H9 (cell line): ENCODE data around the gene CLCN2. TPM values are rescaled to one million over a fixed set of nuclear protein-coding genes. Genes with fewer than 3 reads are reported as not detected.
A peak's percentile ranks its signal among the peaks of the same experiment; 100 is the strongest.

Experiments used
- DNase-seq: peaks from one replicate; pipeline ENCODE4 v3.0.0-alpha.2; 2017
- H2AFZ ChIP-seq: one replicate; pipeline ENCODE4 v1.6.1; 2013; ENCODE audit warnings: mild to moderate bottlenecking, low read length, control low read depth, moderate library complexity
- H2AK5ac ChIP-seq: 2 replicates; pipeline ENCODE4 v1.6.1; 2013; ENCODE audit warnings: low read length, control low read depth, mixed read lengths; ENCODE audit not compliant: insufficient read length
- H2BK120ac ChIP-seq: one replicate; pipeline ENCODE4 v1.6.1; 2013; ENCODE audit warnings: low read depth, mild to moderate bottlenecking, low read length, control low read depth, inconsistent platforms; ENCODE audit not compliant: poor library complexity, severe bottlenecking
- H2BK12ac ChIP-seq: 2 replicates; pipeline ENCODE4 v1.6.1; 2013; ENCODE audit warnings: low read length, control low read depth, mixed read lengths, low read depth; ENCODE audit not compliant: insufficient read length
- H2BK15ac ChIP-seq: 2 replicates; pipeline ENCODE4 v1.6.1; 2013; ENCODE audit warnings: low read depth, low read length, control low read depth
- H2BK20ac ChIP-seq: one replicate; pipeline ENCODE4 v1.6.1; 2013; ENCODE audit warnings: low read depth, mild to moderate bottlenecking, low read length, control low read depth, inconsistent platforms; ENCODE audit not compliant: poor library complexity, severe bottlenecking
- H2BK5ac ChIP-seq: 2 replicates; pipeline ENCODE4 v1.6.1; 2013; ENCODE audit warnings: low read length, control low read depth, mixed read lengths; ENCODE audit not compliant: insufficient read length
- H3K14ac ChIP-seq: 2 replicates; pipeline ENCODE4 v1.6.1; 2013; ENCODE audit warnings: low read length, control low read depth; ENCODE audit not compliant: insufficient read depth
- H3K18ac ChIP-seq: 2 replicates; pipeline ENCODE4 v1.6.1; 2013; ENCODE audit warnings: low read depth, mild to moderate bottlenecking, mixed read lengths, low read length, control low read depth; ENCODE audit not compliant: insufficient read length
- H3K23ac ChIP-seq: 2 replicates; pipeline ENCODE4 v1.6.1; 2013; ENCODE audit warnings: low read length, control low read depth, mixed read lengths, low read depth; ENCODE audit not compliant: insufficient read length
- H3K23me2 ChIP-seq: 2 replicates; pipeline ENCODE4 v1.6.1; 2013; ENCODE audit warnings: low read depth, mild to moderate bottlenecking, mixed read lengths, low read length, control low read depth; ENCODE audit not compliant: insufficient read length, poor library complexity, severe bottlenecking
- H3K27ac ChIP-seq: 2 replicates; pipeline ENCODE4 v1.5.1; 2013; ENCODE audit warnings: low read length, control low read depth, mixed read lengths, low read depth; ENCODE audit not compliant: insufficient read length
- H3K27me3 ChIP-seq: 2 replicates; pipeline ENCODE4 v1.6.1; 2013; ENCODE audit warnings: low read length, control low read depth, inconsistent platforms; ENCODE audit not compliant: insufficient read depth
- H3K4ac ChIP-seq: 2 replicates; pipeline ENCODE4 v1.6.1; 2013; ENCODE audit warnings: low read depth, mild to moderate bottlenecking, control low read depth, inconsistent platforms, low read length, moderate library complexity
- H3K4me1 ChIP-seq: 2 replicates; pipeline ENCODE4 v1.6.1; 2013; ENCODE audit warnings: low read length, control low read depth, inconsistent platforms; ENCODE audit not compliant: insufficient read depth
- H3K4me2 ChIP-seq: 2 replicates; pipeline ENCODE4 v1.6.1; 2013; ENCODE audit warnings: low read length, control low read depth, mixed read lengths; ENCODE audit not compliant: insufficient read length, insufficient read depth
- H3K56ac ChIP-seq: 2 replicates; pipeline ENCODE4 v1.6.1; 2013; ENCODE audit warnings: low read depth, mild to moderate bottlenecking, mixed read lengths, low read length, control low read depth; ENCODE audit not compliant: insufficient read length
- H3K79me1 ChIP-seq: 2 replicates; pipeline ENCODE4 v1.6.1; 2013; ENCODE audit warnings: low read depth, mild to moderate bottlenecking, moderate library complexity, low read length, control low read depth, inconsistent platforms; ENCODE audit not compliant: insufficient read depth, poor library complexity, severe bottlenecking
- H3K79me2 ChIP-seq: 2 replicates; pipeline ENCODE4 v1.6.1; 2013; ENCODE audit warnings: low read length, control low read depth, inconsistent platforms; ENCODE audit not compliant: insufficient read depth
- H3K9ac ChIP-seq: 2 replicates; pipeline ENCODE4 v1.6.1; 2013; ENCODE audit warnings: low read length, control low read depth, mixed read lengths; ENCODE audit not compliant: insufficient read length; ENCODE audit errors: extremely low read depth
- H3K9me3 ChIP-seq: one replicate; pipeline ENCODE4 v1.6.1; 2013; ENCODE audit warnings: low read depth, low read length, inconsistent platforms; ENCODE audit not compliant: control insufficient read depth
- H3T11ph ChIP-seq: one replicate; pipeline ENCODE4 v1.6.1; 2013; ENCODE audit warnings: mild to moderate bottlenecking, low read length, control low read depth, inconsistent platforms
- H4K20me1 ChIP-seq: one replicate; pipeline ENCODE4 v1.6.1; 2013; ENCODE audit not compliant: control insufficient read depth, insufficient read length, insufficient read depth
- H4K5ac ChIP-seq: 2 replicates; pipeline ENCODE4 v1.6.1; 2013; ENCODE audit warnings: low read depth, mild to moderate bottlenecking, mixed read lengths, low read length, control low read depth; ENCODE audit not compliant: insufficient read length
- H4K8ac ChIP-seq: replicated peaks from 2 replicates; pipeline ENCODE4 v1.6.1; 2013; ENCODE audit warnings: low read length, control low read depth, mixed read lengths, low read depth; ENCODE audit not compliant: insufficient read length
- H4K91ac ChIP-seq: 2 replicates; pipeline ENCODE4 v1.6.1; 2013; ENCODE audit warnings: low read depth, mild to moderate bottlenecking, moderate library complexity, mixed read lengths, low read length, control low read depth; ENCODE audit not compliant: insufficient read length
- H3K27ac Mint-ChIP-seq, 3 experiments: 2 replicates in 2 of 3; 3 replicates in 1 of 3; pipeline ENCODE4 v1.8.0; 2020 to 2021; ENCODE audit warnings: mixed read lengths in 3 of 3, mild to moderate bottlenecking in 1 of 3, moderate library complexity in 1 of 3
- H3K27me3 Mint-ChIP-seq: 2 replicates; pipeline ENCODE4 v1.8.0; 2021; ENCODE audit warnings: low read depth, mild to moderate bottlenecking, moderate library complexity, mixed read lengths
- H3K36me3 Mint-ChIP-seq, 3 experiments: 2 replicates in 2 of 3; 3 replicates in 1 of 3; pipeline ENCODE4 v1.8.0; 2020 to 2021; ENCODE audit warnings: low read depth in 3 of 3, mixed read lengths in 3 of 3; ENCODE audit not compliant: insufficient read depth in 1 of 3
- H3K4me1 Mint-ChIP-seq, 2 experiments: 2 replicates each; pipeline ENCODE4 v1.8.0; 2020; ENCODE audit warnings: mixed read lengths in 2 of 2
- H3K4me3 Mint-ChIP-seq, 2 experiments: 2 replicates in 1 of 2; 3 replicates in 1 of 2; pipeline ENCODE4 v1.8.0; 2020 to 2021; ENCODE audit warnings: mild to moderate bottlenecking in 2 of 2, mixed read lengths in 2 of 2, moderate library complexity in 1 of 2
- H3K9me3 Mint-ChIP-seq, 2 experiments: 2 replicates in 1 of 2; 3 replicates in 1 of 2; pipeline ENCODE4 v1.8.0; 2020; ENCODE audit warnings: mild to moderate bottlenecking in 2 of 2, mixed read lengths in 2 of 2, moderate library complexity in 1 of 2
- CTCF ChIP-seq: fragments of 200-600 bp; sonication (generic); conservative IDR thresholded peaks from 3 replicates; pipeline ENCODE4 v1.8.0; 2021; ENCODE audit warnings: antibody characterized with exemption, mild to moderate bottlenecking
- WGBS: extraction: QIAGEN DNeasy Blood & Tissue Kit; methylation state at CpG from one replicate; pipeline ENCODE4 v1.1.7; 2013; ENCODE audit warnings: missing lambda C conversion rate, low lambda C conversion rate, mixed read lengths; ENCODE audit not compliant: insufficient read length; ENCODE audit errors: extremely low coverage; 5-methylcytosine and 5-hydroxymethylcytosine counted together
- total RNA-seq: library from RNA; stranded (reverse); gene quantifications from 2 replicates; pipeline ENCODE4 v1.2.1, GENCODE V29; 2021

Gene CLCN2
- total RNA-seq, 1 experiment from 2014 or later = 17.2 TPM

- no peaks in the 10 kb centered on the region; the same call in none of the 2 replicates for H3K27me3 Mint-ChIP-seq
- no peak overlapping the region for H3K27ac ChIP-seq
- no peaks in the 10 kb centered on the region for H3K79me2 ChIP-seq
- no peak overlapping the region for H2BK120ac ChIP-seq
- no peak overlapping the region for H3K9ac ChIP-seq
- DNase-seq = no peak
- peak overlapping the region in 2 of 3 experiments; percentile 45 to 73; a peak in 5 of 7 replicates for H3K27ac Mint-ChIP-seq
- H3K4me3 Mint-ChIP-seq = peak overlapping the region in 1 of 2 experiments; percentile 12; a peak in 2 of 5 replicates
- no peak overlapping the region for H2BK20ac ChIP-seq
- no peak overlapping the region for H3K14ac ChIP-seq
- no peaks in the 10 kb centered on the region for H4K20me1 ChIP-seq
- no peak for TF ChIP-seq CTCF
- H4K5ac ChIP-seq = no peak overlapping the region
- no peak overlapping the region for H4K91ac ChIP-seq
- H3K4me1 ChIP-seq = no peaks in the 10 kb centered on the region
- no peak overlapping the region for H3K4ac ChIP-seq
- no CpG with 5 or more reads among the region's 10 CpGs for WGBS
- no peak overlapping the region for H2BK5ac ChIP-seq
- H4K8ac ChIP-seq = no peak overlapping the region
- H3K36me3 Mint-ChIP-seq = peaks cover 58 to 76% (median 67%) of the 10 kb centered on the region in 3 experiments; a peak in 6 of 7 replicates
- no peaks in the 10 kb centered on the region for H3K27me3 ChIP-seq
- no peak overlapping the region for H3K23ac ChIP-seq
- H3K23me2 ChIP-seq = peaks cover 7% of the 10 kb centered on the region
- peaks cover 18 to 24% of the 10 kb centered on the region in 2 experiments for H3K4me1 Mint-ChIP-seq
- H3K18ac ChIP-seq = no peak overlapping the region
- no peak overlapping the region for H3T11ph ChIP-seq
- H3K4me2 ChIP-seq = no peak overlapping the region
- no peak overlapping the region for H2BK12ac ChIP-seq
- H3K56ac ChIP-seq = no peak overlapping the region
- H2AFZ ChIP-seq = no peak overlapping the region
- no peaks in the 10 kb centered on the region for H3K9me3 ChIP-seq
- H2BK15ac ChIP-seq = no peak overlapping the region
- H2AK5ac ChIP-seq = no peak overlapping the region
- no peaks in the 10 kb centered on the region for H3K79me1 ChIP-seq
- no peaks in the 10 kb centered on the region for H3K9me3 Mint-ChIP-seq
Measured at GRCh38 chr3:184332370-184333090, 28.9 kb downstream of the CLCN2 start.
